IMR-90 (cell line): ENCODE results near the gene BPI. TPM values are rescaled to one million over a fixed set of nuclear protein-coding genes. Genes with fewer than 3 reads are reported as not detected.

Source experiments
- ATAC-seq: fragments of 200-7000 bp; cut with Tn5 transposase; 2 replicates; pipeline ENCODE4 v1.9.1; 2020; ENCODE audit warnings: low read depth, mild to moderate bottlenecking, moderate library complexity
- BruUV-seq: library from RNA; stranded (reverse); fragments of 400-500 nt; replicated peaks from 2 replicates; lab custom pipeline; 2021; lab: Mats Ljungman, UMichigan
- CTCF ChIA-PET: fragments of 300-600 bp; formaldehyde crosslinking; extraction: SDS; loops from one replicate; lab custom pipeline; 2021; ENCODE audit warnings: antibody characterized with exemption; lab: Yijun Ruan, JAX
- POLR2A ChIA-PET: fragments of 300-600 bp; sonication (Branson Sonifier 250); formaldehyde crosslinking; loops from one replicate; lab custom pipeline; 2022; ENCODE audit warnings: antibody characterized with exemption; ENCODE audit not compliant: unreplicated experiment; lab: Charles Lee
- DNase-seq: peaks from one replicate; pipeline ENCODE4 v3.0.0; 2013
- H2AFZ ChIP-seq: replicated peaks from 2 replicates; pipeline ENCODE3; 2013; ENCODE audit warnings: low read length, mild to moderate bottlenecking; ENCODE audit not compliant: poor library complexity
- H2AK5ac ChIP-seq: 2 replicates; pipeline ENCODE4 v1.6.1; 2013; ENCODE audit warnings: low read depth, low read length, inconsistent platforms
- H2AK9ac ChIP-seq: replicated peaks from 2 replicates; pipeline ENCODE3; 2013; ENCODE audit warnings: mild to moderate bottlenecking, low read depth, low read length, moderate library complexity; ENCODE audit not compliant: poor library complexity
- H2BK120ac ChIP-seq: 2 replicates; pipeline ENCODE4 v1.6.1; 2013; ENCODE audit warnings: low read depth, low read length, inconsistent platforms
- H2BK15ac ChIP-seq: 3 replicates; pipeline ENCODE4 v1.6.1; 2013; ENCODE audit warnings: low read depth, low read length, inconsistent platforms
- H2BK20ac ChIP-seq: 2 replicates; pipeline ENCODE4 v1.6.1; 2013; ENCODE audit warnings: low read depth, mild to moderate bottlenecking, inconsistent platforms, low read length, moderate library complexity
- H2BK5ac ChIP-seq: 2 replicates; pipeline ENCODE4 v1.6.1; 2013; ENCODE audit warnings: mild to moderate bottlenecking, low read depth, low read length, inconsistent platforms; ENCODE audit not compliant: poor library complexity, severe bottlenecking
- H3K14ac ChIP-seq: replicated peaks from 2 replicates; pipeline ENCODE4 v1.6.1; 2013; ENCODE audit warnings: low read depth, low read length, inconsistent platforms
- H3K18ac ChIP-seq: 2 replicates; pipeline ENCODE4 v1.6.1; 2013; ENCODE audit warnings: low read depth, low read length, control low read depth
- H3K23ac ChIP-seq: 2 replicates; pipeline ENCODE4 v1.6.1; 2013; ENCODE audit warnings: low read depth, low read length, inconsistent platforms
- H3K27ac ChIP-seq: 2 replicates; pipeline ENCODE4 v1.5.1; 2013; ENCODE audit warnings: mild to moderate bottlenecking, control low read depth, low read length; ENCODE audit not compliant: insufficient read depth
- H3K27me3 ChIP-seq: 2 replicates; pipeline ENCODE4 v1.6.1; 2013; ENCODE audit warnings: low read length; ENCODE audit not compliant: control insufficient read depth, insufficient read depth
- H3K36me3 ChIP-seq: 2 replicates; pipeline ENCODE4 v1.6.1; 2013; ENCODE audit warnings: low read length, mixed read lengths; ENCODE audit not compliant: control insufficient read depth, insufficient read depth
- H3K4ac ChIP-seq: 2 replicates; pipeline ENCODE4 v1.6.1; 2013; ENCODE audit warnings: low read depth, low read length, inconsistent platforms
- H3K4me1 ChIP-seq: 2 replicates; pipeline ENCODE4 v1.6.1; 2013; ENCODE audit warnings: low read length, mixed read lengths; ENCODE audit not compliant: control insufficient read depth, insufficient read depth
- H3K4me2 ChIP-seq: 2 replicates; pipeline ENCODE4 v1.6.1; 2013; ENCODE audit warnings: low read depth, mild to moderate bottlenecking, control low read depth, low read length, moderate library complexity
- H3K4me3 ChIP-seq: 2 replicates; pipeline ENCODE4 v1.5.1; 2013; ENCODE audit warnings: low read depth, mild to moderate bottlenecking, control low read depth, low read length, moderate library complexity; ENCODE audit not compliant: insufficient read depth
- H3K56ac ChIP-seq: 2 replicates; pipeline ENCODE4 v1.6.1; 2013; ENCODE audit warnings: low read length, inconsistent platforms; ENCODE audit not compliant: insufficient read depth; ENCODE audit errors: extremely low read depth
- H3K79me1 ChIP-seq, 2 experiments: 2 replicates each; pipeline ENCODE4 v1.6.1; 2013; ENCODE audit warnings: low read length in 2 of 2, inconsistent platforms in 1 of 2, low read depth in 1 of 2
- H3K9ac ChIP-seq: 2 replicates; pipeline ENCODE4 v1.6.1; 2013; ENCODE audit warnings: low read depth, low read length, control low read depth
- H3K9me1 ChIP-seq: 2 replicates; pipeline ENCODE4 v1.6.1; 2013; ENCODE audit warnings: low read length, inconsistent platforms; ENCODE audit not compliant: insufficient read depth
- H3K9me3 ChIP-seq: 2 replicates; pipeline ENCODE4 v1.6.1; 2013; ENCODE audit warnings: low read length; ENCODE audit not compliant: control insufficient read depth, insufficient read depth
- H4K20me1 ChIP-seq: 2 replicates; pipeline ENCODE4 v1.6.1; 2013; ENCODE audit warnings: low read length, inconsistent platforms; ENCODE audit not compliant: insufficient read depth
- H4K5ac ChIP-seq: 2 replicates; pipeline ENCODE4 v1.6.1; 2013; ENCODE audit warnings: mild to moderate bottlenecking, low read depth, low read length, control low read depth
- H4K8ac ChIP-seq, 2 experiments: 2 replicates each; pipeline ENCODE4 v1.6.1; 2013; ENCODE audit warnings: low read depth in 2 of 2, low read length in 2 of 2, control low read depth in 1 of 2, inconsistent platforms in 1 of 2
- H4K91ac ChIP-seq: 2 replicates; pipeline ENCODE4 v1.6.1; 2013; ENCODE audit warnings: low read depth, low read length, inconsistent platforms; ENCODE audit not compliant: insufficient read depth
- BHLHE40 ChIP-seq: fragments of 150-350 bp; IDR thresholded peaks from 2 replicates; pipeline ENCODE4 v1.6.1; 2016; ENCODE audit warnings: mild to moderate bottlenecking, low read depth, low read length
- CEBPB ChIP-seq: IDR thresholded peaks from 2 replicates; pipeline ENCODE4 v1.6.1; 2012; ENCODE audit warnings: low read depth, low read length, improper control_type of control experiment
- CHD1 ChIP-seq: IDR thresholded peaks from 2 replicates; pipeline ENCODE4 v1.6.1; 2012; ENCODE audit warnings: low read depth, low read length, improper control_type of control experiment
- CTCF ChIP-seq: conservative IDR thresholded peaks from 2 replicates; pipeline ENCODE4 v1.5.1; 2012; ENCODE audit warnings: mild to moderate bottlenecking, low read depth, low read length, improper control_type of control experiment
- ELK1 ChIP-seq: fragments of 150-350 bp; IDR thresholded peaks from 2 replicates; pipeline ENCODE4 v1.6.1; 2016; ENCODE audit warnings: low read depth, mild to moderate bottlenecking, low read length, moderate library complexity, borderline replicate concordance
- FOS ChIP-seq: fragments of 150-350 bp; IDR thresholded peaks from 2 replicates; pipeline ENCODE4 v1.6.1; 2016; ENCODE audit warnings: low read depth, low read length
- MAFK ChIP-seq: IDR thresholded peaks from 2 replicates; pipeline ENCODE4 v1.6.1; 2012; ENCODE audit warnings: low read depth, low read length, improper control_type of control experiment
- MAZ ChIP-seq: IDR thresholded peaks from 2 replicates; pipeline ENCODE4 v1.6.1; 2012; ENCODE audit warnings: low read depth, mild to moderate bottlenecking, low read length, improper control_type of control experiment, moderate library complexity, borderline replicate concordance
- MXI1 ChIP-seq: IDR thresholded peaks from 2 replicates; pipeline ENCODE4 v1.6.1; 2012; ENCODE audit warnings: low read depth, mild to moderate bottlenecking, low read length, moderate library complexity, borderline replicate concordance
- NFE2L2 ChIP-seq: fragments of 150-350 bp; IDR thresholded peaks from 2 replicates; pipeline ENCODE4 v1.6.1; 2016; ENCODE audit warnings: low read depth, mild to moderate bottlenecking, low read length
- POLR2A ChIP-seq: IDR thresholded peaks from 2 replicates; pipeline ENCODE4 v1.6.1; 2012; ENCODE audit warnings: mild to moderate bottlenecking, low read depth, low read length
- RAD21 ChIP-seq: IDR thresholded peaks from 2 replicates; pipeline ENCODE4 v1.6.1; 2012; ENCODE audit warnings: low read length, improper control_type of control experiment
- RCOR1 ChIP-seq: IDR thresholded peaks from 2 replicates; pipeline ENCODE4 v1.6.1; 2012; ENCODE audit warnings: mild to moderate bottlenecking, low read length, improper control_type of control experiment; ENCODE audit not compliant: insufficient replicate concordance
- RFX5 ChIP-seq: IDR thresholded peaks from 2 replicates; pipeline ENCODE4 v1.8.0; 2012; ENCODE audit warnings: low read depth, mild to moderate bottlenecking, low read length, moderate library complexity
- SMC3 ChIP-seq: fragments of 150-350 bp; IDR thresholded peaks from 2 replicates; pipeline ENCODE4 v1.6.1; 2016; ENCODE audit warnings: low read depth, mild to moderate bottlenecking, antibody characterized with exemption, low read length, moderate library complexity
- USF2 ChIP-seq: fragments of 150-350 bp; IDR thresholded peaks from 2 replicates; pipeline ENCODE4 v1.6.1; 2017; ENCODE audit warnings: mild to moderate bottlenecking, antibody characterized with exemption, low read length, low read depth
- WGBS, 2 experiments: methylation state at CpG; one replicate each; pipeline versions ENCODE4 v1.1.5 to v1.1.7; 2013; ENCODE audit warnings: missing lambda C conversion rate in 2 of 2; ENCODE audit not compliant: insufficient read length in 1 of 2; ENCODE audit errors: extremely low coverage in 2 of 2; 5-methylcytosine and 5-hydroxymethylcytosine counted together
- dilution Hi-C: fragments of 300-500 bp; cut with HindIII; formaldehyde crosslinking; loops from one replicate; pipeline ENCODE4 v1.14.3; 2018; ENCODE audit warnings: low sequenced_read_pairs; ENCODE audit not compliant: unreplicated experiment
- in situ Hi-C: fragments of 300-500 bp; cut with MboI; formaldehyde crosslinking; loops from 3 replicates; pipeline ENCODE4 v1.14.3; 2019; ENCODE audit warnings: low sequenced_read_pairs, inconsistent platforms, mixed read lengths
- intact Hi-C: fragments of 100-400 bp; cut with micrococcal nuclease; formaldehyde crosslinking; loops from 2 replicates; pipeline ENCODE4 v1.10.0; 2022
- polyA plus RNA-seq, 3 experiments: library from polyadenylated mRNA; depleted of rRNA; stranded (reverse); fragments of >200 nt; gene quantifications; 2 replicates each; pipeline ENCODE4 v1.2.3, GENCODE V29; 2012; ENCODE audit warnings: low replicate concordance in 1 of 3
- total RNA-seq: library from RNA; depleted of rRNA; stranded (reverse); fragments of >200 nt; gene quantifications from 2 replicates; pipeline ENCODE4 v1.2.3, GENCODE V29; 2012

Gene BPI
- total and polyA plus RNA-seq, 2 of the 4 experiments (the other 2 are of a cell fraction): 0.05 TPM; not detected in 1

- Histone ChIP-seq H3K14ac (no peak overlapping the region), H4K5ac (no peak overlapping the region), H3K4ac (no peak overlapping the region), H3K27ac (no peak overlapping the region), H4K8ac (no peak overlapping the region), H2BK20ac (no peak overlapping the region), H3K9ac (no peak overlapping the region), H2BK15ac (no peak overlapping the region), H3K27me3 (no peaks in the 10 kb centered on the region), H2AK5ac (no peak overlapping the region), H3K79me1 (peaks cover 0 to 8% of the 10 kb centered on the region in 2 experiments; a peak in 1 of 4 replicates), H2BK5ac (no peak overlapping the region), H2AFZ (no peak overlapping the region), H3K56ac (no peak overlapping the region), H3K4me2 (no peak overlapping the region), H4K91ac (no peak overlapping the region), H3K4me3 (no peak overlapping the region), H3K9me3 (no peaks in the 10 kb centered on the region), H4K20me1 (no peaks in the 10 kb centered on the region), H3K4me1 (peaks cover 9% of the 10 kb centered on the region), H3K36me3 (no peaks in the 10 kb centered on the region), H2BK120ac (no peak overlapping the region), H3K9me1 (peaks cover 7% of the 10 kb centered on the region), H3K18ac (no peak overlapping the region), H3K23ac (no peak overlapping the region), H2AK9ac (no peak overlapping the region)
- ChIA-PET CTCF (no interaction called here), POLR2A (no interaction called here)
- BruUV-seq: no TSS peak
- intact Hi-C loops (no loop called here), dilution Hi-C loops (no loop called here), in situ Hi-C loops (no loop called here)
- TF ChIP-seq CEBPB (no peak), BHLHE40 (no peak), CHD1 (no peak), ELK1 (no peak), CTCF (no peak), MXI1 (no peak), MAFK (no peak), SMC3 (no peak), RAD21 (no peak), RCOR1 (no peak), RFX5 (no peak), USF2 (no peak), FOS (no peak), POLR2A (no peak), MAZ (no peak), NFE2L2 (no peak)
- DNase-seq (no peak), ATAC-seq (no peak)
- WGBS, 2 experiments: 83% methylated on average over 1 of the region's 6 CpGs; no CpG with 5 or more reads in 1 of the 2 experiments
Observed at GRCh38 chr20:38262931-38263330, 41.0 kb upstream of the BPI start.
